Measurements from ENCODE around the gene PSORS1C2. TPM values are rescaled to one million over a fixed set of nuclear protein-coding genes. Genes with fewer than 3 reads are reported as not detected.
A peak's percentile ranks its signal among the peaks of the same experiment; 100 is the strongest.
"Not testable (repeated sequence)": the region's sequence is repeated elsewhere in the genome, so short reads cannot be mapped to it uniquely, and the experiment has no call there.

PSORS1C2 gene
- total and polyA plus RNA-seq, 4 donors, result not detected

DNA sequence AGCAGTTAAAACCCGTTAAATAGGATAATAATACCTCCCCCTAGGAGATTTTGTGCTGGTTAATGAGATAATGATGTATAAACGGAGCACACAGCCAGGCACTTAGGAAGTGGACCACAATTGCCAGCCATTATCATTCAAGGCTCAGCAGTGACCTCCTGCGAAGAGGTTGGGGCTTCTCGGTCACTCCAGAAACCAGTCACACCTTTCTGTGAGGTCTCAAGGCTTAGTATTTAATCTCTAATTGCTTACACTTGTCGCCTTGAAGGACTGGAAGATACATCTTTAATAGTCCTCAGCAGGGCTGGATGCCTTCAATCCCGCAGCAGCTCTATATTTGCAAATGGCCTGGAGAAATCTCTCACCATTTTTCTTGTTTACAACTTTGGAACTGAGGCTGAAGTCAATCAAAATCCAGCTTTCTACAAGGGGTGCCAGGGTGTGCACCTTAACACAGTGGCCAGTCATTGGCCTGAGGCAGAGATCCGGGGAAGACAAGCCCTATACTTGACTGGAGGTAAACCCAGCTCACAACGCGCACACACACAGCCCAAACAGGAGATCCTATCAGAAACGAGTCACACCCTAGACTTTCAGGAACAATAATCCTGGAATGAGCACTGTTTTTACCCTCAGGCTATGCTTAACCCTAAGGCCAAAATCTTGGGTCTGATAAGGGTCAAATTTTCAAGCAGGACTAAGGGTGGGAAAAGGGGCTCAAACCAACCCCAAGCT lies 30.4 kb upstream of the PSORS1C2 start:
- Histone ChIP-seq H3K4me1 (ENCODE audit: control insufficient read depth, insufficient read depth, low read length) (no peaks in the 10 kb centered on the region), H3K27me3 (ENCODE audit: control insufficient read depth, insufficient read depth, low read length) (peaks cover 14% of the 10 kb centered on the region), H3K36me3 (ENCODE audit: control insufficient read depth, insufficient read depth, low read length) (no peaks in the 10 kb centered on the region), H3K27ac (ENCODE audit: low read depth, low read length) (no peak overlapping the region), H3K4me3 (ENCODE audit: low read depth, low read length) (no peak overlapping the region), H3K9me3 (ENCODE audit: control insufficient read depth, insufficient read depth, low read length) (no peaks in the 10 kb centered on the region)
- DNase-seq (ENCODE audit: low read depth in 4 of 6, low spot score in 6 of 6), result no peak
- WGBS (ENCODE audit: insufficient coverage), result 41% methylated on average over 8 of the region's 10 CpGs

DNA sequence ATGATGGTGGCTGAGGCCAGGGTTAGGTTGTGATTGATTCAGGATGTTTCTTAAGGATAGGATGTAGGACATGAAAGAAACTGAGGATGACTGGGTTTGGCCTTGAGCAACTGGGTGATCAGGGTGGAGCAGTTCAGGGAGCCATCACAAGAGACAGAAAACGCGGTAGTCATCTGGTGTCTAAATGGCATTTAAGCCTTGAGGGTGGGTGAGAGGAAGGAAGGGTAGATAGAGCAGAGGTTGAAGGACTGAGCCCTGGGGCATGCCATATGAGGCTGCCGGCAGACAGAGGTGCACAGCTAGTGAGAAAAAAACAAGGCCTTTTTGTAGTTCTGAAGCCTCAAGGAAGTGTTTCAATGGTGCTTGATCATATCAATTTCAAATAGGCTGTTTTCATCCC lies 29.7 kb upstream of the PSORS1C2 start:
- Histone ChIP-seq H3K4me1 (ENCODE audit: control insufficient read depth, insufficient read depth, low read length) (no peaks in the 10 kb centered on the region), H3K4me3 (ENCODE audit: low read depth, low read length) (no peak overlapping the region)

DNA sequence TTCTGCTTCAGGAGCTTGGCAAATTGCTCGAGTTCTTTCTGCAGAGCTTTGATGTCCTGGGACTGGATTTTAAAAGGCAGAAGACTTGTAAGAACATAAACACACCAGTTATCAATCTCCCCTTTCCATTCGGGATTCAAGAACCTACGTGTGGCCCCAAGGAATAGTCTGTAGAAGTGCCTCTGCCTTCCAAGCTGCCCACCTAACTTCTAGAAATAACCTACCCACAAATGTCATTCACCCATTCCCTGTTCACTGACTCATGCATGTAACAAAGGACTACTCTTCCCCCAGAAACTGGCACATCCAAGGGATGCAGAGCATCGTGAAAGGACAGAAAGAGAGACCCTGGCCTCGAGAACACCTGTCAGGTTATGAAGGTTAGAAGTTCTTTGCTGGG lies 27.1 kb upstream of the PSORS1C2 start:
- no peak overlapping the region for H3K4me3 ChIP-seq (ENCODE audit: low read depth, low read length)
- DNase-seq (ENCODE audit: low read depth in 4 of 6, low spot score in 6 of 6), result no peak
- H3K36me3 ChIP-seq (ENCODE audit: control insufficient read depth, insufficient read depth, low read length), result peaks cover 13% of the 10 kb centered on the region
- H3K9me3 ChIP-seq (ENCODE audit: control insufficient read depth, insufficient read depth, low read length), result no peaks in the 10 kb centered on the region
- H3K4me1 ChIP-seq (ENCODE audit: control insufficient read depth, insufficient read depth, low read length), result peaks cover 5% of the 10 kb centered on the region
- 83% methylated on average over 1 of the region's 5 CpGs for WGBS (ENCODE audit: insufficient coverage)
- no peak overlapping the region for H3K27ac ChIP-seq (ENCODE audit: low read depth, low read length)
- peaks cover 13% of the 10 kb centered on the region for H3K27me3 ChIP-seq (ENCODE audit: control insufficient read depth, insufficient read depth, low read length)

More for the DNA sequence above, 29.7 kb upstream of the PSORS1C2 start:
- 31% methylated on average over 2 of the region's 3 CpGs for WGBS (ENCODE audit: insufficient coverage)
- Histone ChIP-seq H3K36me3 (ENCODE audit: control insufficient read depth, insufficient read depth, low read length) (no peaks in the 10 kb centered on the region), H3K27ac (ENCODE audit: low read depth, low read length) (no peak overlapping the region), H3K9me3 (ENCODE audit: control insufficient read depth, insufficient read depth, low read length) (no peaks in the 10 kb centered on the region), H3K27me3 (ENCODE audit: control insufficient read depth, insufficient read depth, low read length) (peaks cover 14% of the 10 kb centered on the region)
- no peak for DNase-seq (ENCODE audit: low read depth in 4 of 6, low spot score in 6 of 6)

DNA sequence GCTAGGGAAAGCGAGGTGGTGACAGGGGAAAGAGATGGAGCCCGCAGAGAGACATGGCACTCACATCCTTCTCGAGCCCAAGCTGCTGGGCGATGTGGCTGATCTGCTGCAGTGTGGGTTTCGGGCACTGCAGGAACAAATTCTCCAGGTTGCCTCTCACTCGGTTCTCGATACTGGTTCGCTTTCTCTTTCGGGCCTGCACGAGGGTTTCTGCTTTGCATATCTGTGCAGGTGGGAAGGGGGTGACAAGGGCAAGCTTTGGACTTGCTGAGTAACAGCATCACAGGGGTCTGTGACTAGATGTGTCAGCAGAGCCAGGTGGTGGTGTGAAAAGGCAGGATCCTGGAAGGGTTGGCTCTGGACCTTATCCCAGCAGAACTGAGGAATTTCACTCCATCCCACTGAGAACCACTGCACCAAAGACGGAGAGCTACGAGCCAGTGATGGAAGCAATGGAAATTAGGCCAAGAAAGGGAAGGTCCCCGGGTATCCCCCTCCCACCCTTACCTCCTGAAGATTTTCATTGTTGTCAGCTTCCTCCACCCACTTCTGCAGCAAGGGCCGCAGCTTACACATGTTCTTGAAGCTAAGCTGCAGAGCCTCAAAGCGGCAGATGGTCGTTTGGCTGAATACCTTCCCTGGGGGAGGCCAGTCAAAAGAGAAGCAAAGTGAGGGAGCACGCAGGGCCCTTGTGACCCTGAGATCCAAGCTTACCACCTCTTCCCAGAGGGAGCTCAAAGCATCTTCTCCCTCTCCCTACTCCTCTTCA lies 26.4 kb upstream of the PSORS1C2 start:
- DNase-seq (ENCODE audit: low read depth in 4 of 6, low spot score in 6 of 6); H3K27me3 ChIP-seq (ENCODE audit: control insufficient read depth, insufficient read depth, low read length); H3K4me3 ChIP-seq (ENCODE audit: low read depth, low read length); H3K9me3 ChIP-seq (ENCODE audit: control insufficient read depth, insufficient read depth, low read length); H3K4me1 ChIP-seq (ENCODE audit: control insufficient read depth, insufficient read depth, low read length); H3K27ac ChIP-seq (ENCODE audit: low read depth, low read length): not testable (repeated sequence)
- peaks cover 13% of the 10 kb centered on the region for H3K36me3 ChIP-seq (ENCODE audit: control insufficient read depth, insufficient read depth, low read length)
- WGBS (ENCODE audit: insufficient coverage), result 75% methylated on average over 14 of the region's 17 CpGs

DNA sequence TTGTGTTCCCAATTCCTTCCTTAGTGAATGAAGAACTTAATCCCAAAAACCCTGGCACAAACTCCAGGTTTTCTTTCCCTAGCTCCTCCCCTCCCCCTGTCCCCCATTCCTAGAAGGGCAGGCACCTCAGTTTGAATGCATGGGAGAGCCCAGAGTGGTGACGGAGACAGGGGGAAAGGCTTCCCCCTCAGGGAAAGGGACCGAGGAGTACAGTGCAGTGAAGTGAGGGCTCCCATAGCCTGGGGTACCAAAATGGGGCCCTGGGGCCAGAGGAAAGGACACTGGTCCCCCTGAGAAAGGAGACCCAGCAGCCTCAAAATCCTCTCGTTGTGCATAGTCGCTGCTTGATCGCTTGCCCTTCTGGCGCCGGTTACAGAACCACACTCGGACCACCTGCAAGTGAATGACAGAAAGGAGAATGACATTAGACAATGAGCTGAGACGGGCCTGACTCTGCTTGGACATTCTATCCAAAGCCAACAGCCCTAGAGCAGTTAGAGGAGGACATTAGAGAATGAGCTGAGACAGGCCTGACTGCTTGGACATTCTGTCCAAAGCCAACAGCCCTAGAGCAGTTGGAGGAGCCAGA lies 25.7 kb upstream of the PSORS1C2 start:
- not testable (repeated sequence) for H3K4me3 ChIP-seq (ENCODE audit: low read depth, low read length); H3K4me1 ChIP-seq (ENCODE audit: control insufficient read depth, insufficient read depth, low read length); H3K27ac ChIP-seq (ENCODE audit: low read depth, low read length); H3K27me3 ChIP-seq (ENCODE audit: control insufficient read depth, insufficient read depth, low read length); H3K9me3 ChIP-seq (ENCODE audit: control insufficient read depth, insufficient read depth, low read length); DNase-seq (ENCODE audit: low read depth in 4 of 6, low spot score in 6 of 6)
- WGBS (ENCODE audit: insufficient coverage), result 93% methylated on average over 3 of the region's 9 CpGs
- peaks cover 13% of the 10 kb centered on the region for H3K36me3 ChIP-seq (ENCODE audit: control insufficient read depth, insufficient read depth, low read length)

DNA sequence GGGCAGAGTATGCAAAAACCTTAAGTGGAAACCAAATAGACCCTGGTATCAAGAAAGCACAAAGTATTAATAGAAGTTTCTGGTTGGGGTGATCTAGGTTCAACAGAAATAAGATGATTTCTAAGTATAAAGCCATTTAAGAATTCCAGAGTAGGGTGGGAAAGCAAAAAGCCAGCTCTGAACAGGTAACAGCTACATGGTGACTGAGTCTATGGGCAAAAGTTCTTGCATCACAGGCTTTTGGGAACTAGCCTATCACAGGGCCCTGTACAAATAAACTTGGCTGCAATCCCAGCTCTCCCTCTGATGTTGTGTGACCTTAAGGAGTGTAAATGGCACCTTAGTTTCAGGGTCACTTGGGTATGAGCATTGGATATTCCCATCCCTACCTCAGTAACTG lies 25.1 kb upstream of the PSORS1C2 start:
- H3K27me3 ChIP-seq (ENCODE audit: control insufficient read depth, insufficient read depth, low read length), result no peaks in the 10 kb centered on the region

DNA sequence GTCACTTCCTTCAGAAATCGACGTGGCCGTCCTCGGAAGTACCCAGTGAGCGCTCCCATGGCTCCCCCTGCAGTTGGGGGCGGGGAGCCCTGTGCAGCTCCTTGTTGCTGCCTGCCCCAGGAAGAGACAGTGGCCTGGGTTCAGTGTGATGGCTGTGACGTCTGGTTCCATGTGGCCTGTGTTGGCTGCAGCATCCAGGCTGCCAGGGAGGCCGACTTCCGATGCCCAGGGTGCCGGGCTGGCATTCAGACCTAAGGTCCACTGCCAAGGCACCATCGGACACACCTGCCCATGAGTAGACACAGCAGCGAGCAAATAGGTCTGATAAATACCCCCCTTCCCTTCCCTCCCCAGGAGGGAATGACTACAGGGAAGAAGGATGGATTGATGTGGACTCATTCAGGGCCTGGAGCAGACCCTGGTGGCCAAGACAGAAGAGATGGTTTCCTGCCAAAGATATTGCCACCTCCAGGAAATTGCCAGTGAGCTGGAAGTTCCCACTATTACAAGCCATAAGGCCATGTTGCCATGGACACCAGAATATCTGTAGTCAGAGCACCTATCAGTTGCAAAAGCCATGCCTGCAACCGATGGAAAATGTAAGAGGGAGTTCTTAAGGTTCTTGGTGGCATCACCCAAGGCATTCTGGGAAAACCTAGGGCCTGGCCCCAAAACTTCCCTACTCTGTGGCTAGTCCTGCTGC lies 23.7 kb upstream of the PSORS1C2 start:
- H3K9me3 ChIP-seq (ENCODE audit: control insufficient read depth, insufficient read depth, low read length), result no peaks in the 10 kb centered on the region
- peaks cover 18% of the 10 kb centered on the region for H3K4me1 ChIP-seq (ENCODE audit: control insufficient read depth, insufficient read depth, low read length)
- peak in 2 of 6 donors; percentile 13 to 28 for DNase-seq (ENCODE audit: low read depth in 4 of 6, low spot score in 6 of 6)
- H3K36me3 ChIP-seq (ENCODE audit: control insufficient read depth, insufficient read depth, low read length), result peaks cover 13% of the 10 kb centered on the region
- no peak overlapping the region for H3K4me3 ChIP-seq (ENCODE audit: low read depth, low read length)
- no peaks in the 10 kb centered on the region for H3K27me3 ChIP-seq (ENCODE audit: control insufficient read depth, insufficient read depth, low read length)
- WGBS (ENCODE audit: insufficient coverage), result 85% methylated on average over 11 of the region's 13 CpGs
- no peak overlapping the region for H3K27ac ChIP-seq (ENCODE audit: low read depth, low read length)

More for the DNA sequence above, 25.1 kb upstream of the PSORS1C2 start:
- Histone ChIP-seq H3K27ac (ENCODE audit: low read depth, low read length) (no peak overlapping the region), H3K36me3 (ENCODE audit: control insufficient read depth, insufficient read depth, low read length) (peaks cover 13% of the 10 kb centered on the region), H3K4me1 (ENCODE audit: control insufficient read depth, insufficient read depth, low read length) (peaks cover 13% of the 10 kb centered on the region), H3K4me3 (ENCODE audit: low read depth, low read length) (no peak overlapping the region), H3K9me3 (ENCODE audit: control insufficient read depth, insufficient read depth, low read length) (no peaks in the 10 kb centered on the region)
- no peak for DNase-seq (ENCODE audit: low read depth in 4 of 6, low spot score in 6 of 6)

DNA sequence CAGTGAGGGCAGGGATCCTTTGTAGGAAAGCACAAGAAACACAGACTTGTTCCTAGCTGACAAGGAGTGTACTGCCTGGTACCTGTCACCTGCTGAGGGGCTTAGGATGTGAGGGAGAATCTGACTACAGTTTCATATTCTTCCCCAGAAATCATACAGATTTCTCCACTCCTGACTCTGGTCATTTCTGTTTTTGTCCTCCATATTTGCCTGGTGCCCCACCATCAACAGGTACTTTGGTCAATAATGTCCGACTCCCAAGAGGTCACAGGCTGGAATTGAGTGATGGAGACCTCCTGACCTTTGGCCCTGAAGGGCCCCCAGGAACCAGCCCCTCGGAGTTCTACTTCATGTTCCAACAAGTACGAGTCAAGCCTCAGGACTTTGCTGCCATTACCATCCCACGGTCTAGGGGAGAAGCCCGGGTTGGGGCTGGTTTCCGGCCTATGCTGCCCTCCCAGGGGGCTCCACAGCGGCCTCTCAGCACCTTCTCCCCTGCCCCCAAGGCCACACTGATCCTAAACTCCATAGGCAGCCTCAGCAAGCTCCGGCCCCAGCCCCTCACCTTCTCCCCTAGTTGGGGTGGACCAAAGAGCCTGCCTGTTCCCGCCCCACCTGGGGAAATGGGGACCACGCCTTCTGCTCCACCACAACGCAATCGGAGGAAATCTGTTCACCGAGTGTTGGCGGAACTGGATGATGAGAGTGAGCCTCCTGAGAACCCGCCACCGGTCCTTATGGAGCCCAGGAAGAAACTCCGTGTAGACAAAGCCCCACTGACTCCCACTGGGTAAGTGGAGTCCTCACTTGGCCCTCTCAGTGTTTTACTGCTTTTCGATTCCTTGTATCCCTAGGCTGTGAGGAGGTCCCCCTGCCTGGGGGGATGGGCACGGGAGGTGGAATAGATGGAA lies 22.6 kb upstream of the PSORS1C2 start:
- H3K9me3 ChIP-seq (ENCODE audit: control insufficient read depth, insufficient read depth, low read length), result no peaks in the 10 kb centered on the region
- H3K4me3 ChIP-seq (ENCODE audit: low read depth, low read length), result no peak overlapping the region
- H3K27me3 ChIP-seq (ENCODE audit: control insufficient read depth, insufficient read depth, low read length), result no peaks in the 10 kb centered on the region
- H3K4me1 ChIP-seq (ENCODE audit: control insufficient read depth, insufficient read depth, low read length), result peaks cover 22% of the 10 kb centered on the region
- peaks cover 13% of the 10 kb centered on the region for H3K36me3 ChIP-seq (ENCODE audit: control insufficient read depth, insufficient read depth, low read length)
- no peak overlapping the region for H3K27ac ChIP-seq (ENCODE audit: low read depth, low read length)
- DNase-seq (ENCODE audit: low read depth in 4 of 6, low spot score in 6 of 6), result no peak
- 92% methylated on average over 19 of the region's 19 CpGs for WGBS (ENCODE audit: insufficient coverage)
